Lung (tissue), 12 donors: Measurements from ENCODE around the gene GABARAP. TPM values are rescaled to one million over a fixed set of nuclear protein-coding genes. Genes with fewer than 3 reads are reported as not detected.

ENCODE experiments used
- ATAC-seq: fragments of 200-7000 bp; cut with Tn5 transposase; one replicate; pipeline ENCODE4 v1.9.1; 2020; ENCODE audit warnings: moderate number of reproducible peaks; ENCODE audit not compliant: insufficient read depth, low FRiP score
- DNase-seq, 3 donors: peaks; one replicate each; pipeline ENCODE4 v3.0.0-alpha.2; 2013 to 2017
- H3K27ac ChIP-seq, 2 donors: one replicate each; pipeline ENCODE4 v1.5.1; 2013; ENCODE audit warnings: mild to moderate bottlenecking in 2 of 2, moderate library complexity in 2 of 2, control low read depth in 1 of 2, inconsistent platforms in 1 of 2, low read depth in 1 of 2, low read length in 1 of 2
- H3K27me3 ChIP-seq, 3 donors: one replicate each; pipeline ENCODE4 v1.5.1; 2013; ENCODE audit warnings: low read length in 2 of 3; ENCODE audit not compliant: control insufficient read depth in 3 of 3, insufficient read depth in 3 of 3
- H3K36me3 ChIP-seq, 4 donors: one replicate each; pipeline ENCODE4 v1.5.1; 2013; ENCODE audit warnings: low read length in 4 of 4, mild to moderate bottlenecking in 1 of 4, moderate library complexity in 1 of 4; ENCODE audit not compliant: control insufficient read depth in 4 of 4, insufficient read depth in 4 of 4
- H3K4me1 ChIP-seq, 5 donors: one replicate each; pipeline ENCODE4 v1.5.1; 2013; ENCODE audit warnings: low read length in 5 of 5, mild to moderate bottlenecking in 2 of 5, moderate library complexity in 1 of 5; ENCODE audit not compliant: control insufficient read depth in 5 of 5, insufficient read depth in 5 of 5
- H3K4me3 ChIP-seq: one replicate; pipeline ENCODE4 v1.5.1; 2013; ENCODE audit warnings: mild to moderate bottlenecking, control low read depth, moderate library complexity
- H3K9ac ChIP-seq, 2 donors: one replicate each; pipeline ENCODE4 v1.5.1; 2013; ENCODE audit warnings: low read length in 2 of 2, control low read depth in 1 of 2; ENCODE audit not compliant: insufficient read depth in 1 of 2
- H3K9me3 ChIP-seq, 4 donors: one replicate each; pipeline ENCODE4 v1.5.1; 2013; ENCODE audit warnings: low read length in 3 of 4, mild to moderate bottlenecking in 1 of 4, moderate library complexity in 1 of 4; ENCODE audit not compliant: control insufficient read depth in 4 of 4, insufficient read depth in 3 of 4
- CTCF ChIP-seq: IDR thresholded peaks from 2 replicates; pipeline ENCODE4 v1.5.1; 2012; ENCODE audit warnings: mild to moderate bottlenecking; ENCODE audit errors: control extremely low read depth, extremely low read depth
- WGBS, 2 donors: extraction: QIAGEN DNeasy Blood & Tissue Kit; methylation state at CpG; one replicate each; pipeline ENCODE4 v1.1.7; 2013; 5-methylcytosine and 5-hydroxymethylcytosine counted together
- polyA plus RNA-seq, 2 donors: library from polyadenylated mRNA; stranded (reverse); fragments of 200-250 nt; gene quantifications; one replicate each; pipeline ENCODE4 v1.2.1, GENCODE V29; 2013
- total RNA-seq, 2 donors: library from RNA; depleted of rRNA in 1 of 2; stranded (reverse); fragments of >200 nt in 1 of 2; gene quantifications; one replicate each; pipeline ENCODE4 v1.2.1, GENCODE V29; 2014 to 2021
- donor health status: control.
- donor health status: control.
- donor health status: Bipolar disorder and iron deficiency.
- donor health status: healthy.
- donor health status: DM: yes; HTN: yes; CAD: no.

Gene GABARAP
- total and polyA plus RNA-seq, 4 donors, result 315 to 1,149 (median 685) TPM

GRCh38 chr17:7289256-7290032, 47.2 kb upstream of the GABARAP start:
- H3K4me1 ChIP-seq, result peaks cover 2 to 14% (median 4%) of the 10 kb centered on the region in 5 donors
- peaks cover 0 to 21% (median 11%) of the 10 kb centered on the region in 3 donors for H3K27me3 ChIP-seq
- no peak overlapping the region for H3K4me3 ChIP-seq
- H3K27ac ChIP-seq, result no peak overlapping the region
- DNase-seq, result no peak
- TF ChIP-seq CTCF, result no peak
- 89% methylated on average over 18 of the region's 18 CpGs for WGBS, 2 donors
- H3K9me3 ChIP-seq, result no peaks in the 10 kb centered on the region
- H3K36me3 ChIP-seq, result no peaks in the 10 kb centered on the region
- ATAC-seq, result no peak
- H3K9ac ChIP-seq, result no peak overlapping the region

- 93 to 95% methylated on average over 12 of the region's 12 CpGs for WGBS, 2 donors
- peaks cover 0 to 20% (median 4%) of the 10 kb centered on the region in 5 donors for H3K4me1 ChIP-seq
- no peaks in the 10 kb centered on the region for H3K9me3 ChIP-seq
- TF ChIP-seq CTCF, result no peak
- ATAC-seq (no peak), DNase-seq (no peak)
- H3K27ac ChIP-seq, result no peak overlapping the region
- peaks cover 0 to 8% (median 2%) of the 10 kb centered on the region in 3 donors for H3K27me3 ChIP-seq
- H3K9ac ChIP-seq, result no peak overlapping the region
- no peak overlapping the region for H3K4me3 ChIP-seq
- no peaks in the 10 kb centered on the region for H3K36me3 ChIP-seq
Observed at GRCh38 chr17:7285679-7286078, 43.4 kb upstream of the GABARAP start.

GRCh38 chr17:7284911-7285310, 42.7 kb upstream of the GABARAP start:
- Histone ChIP-seq H3K4me3 (no peak overlapping the region), H3K36me3 (no peaks in the 10 kb centered on the region), H3K27me3 (peaks cover 0 to 8% (median 2%) of the 10 kb centered on the region in 3 donors), H3K4me1 (peaks cover 0 to 21% (median 4%) of the 10 kb centered on the region in 5 donors), H3K9me3 (no peaks in the 10 kb centered on the region), H3K9ac (no peak overlapping the region), H3K27ac (no peak overlapping the region)
- ATAC-seq (no peak), DNase-seq (no peak)
- 94 to 98% methylated on average over 16 of the region's 16 CpGs for WGBS, 2 donors
- TF ChIP-seq CTCF, result no peak
